Endothelial cell of umbilical vein (primary cell): ENCODE results near the gene CCDC82. TPM values are rescaled to one million over a fixed set of nuclear protein-coding genes. Genes with fewer than 3 reads are reported as not detected.

Experiments
- BruUV-seq: library from RNA; stranded (reverse); fragments of 400-500 nt; replicated peaks from 2 replicates; lab custom pipeline; 2021; lab: Mats Ljungman, UMichigan
- CTCF ChIA-PET: fragments of 300-600, 350-600 bp; sonication (Branson Sonifier 250); formaldehyde crosslinking; loops from one replicate; lab custom pipeline; 2021; ENCODE audit warnings: antibody characterized with exemption, inconsistent platforms; lab: Charles Lee
- POLR2A ChIA-PET: fragments of 300-600, 350-600 bp; sonication (Branson Sonifier 250); formaldehyde crosslinking; loops from one replicate; lab custom pipeline; 2021; ENCODE audit warnings: antibody characterized with exemption, inconsistent platforms; lab: Charles Lee
- DNase-seq: peaks from one replicate; pipeline ENCODE4 v3.0.0-alpha.2; 2011; ENCODE audit warnings: low read depth, low spot score
- FAIRE-seq: peaks from 2 replicates; lab custom pipeline; 2011; peaks lifted over from hg19 to GRCh38; lab: Jason Lieb, UNC
- H2AFZ ChIP-seq: 2 replicates; pipeline ENCODE4 v1.6.0; 2012; ENCODE audit warnings: low read depth, low read length, control low read depth, inconsistent platforms
- H3K27ac ChIP-seq: 2 replicates; pipeline ENCODE4 v1.5.1; 2011; ENCODE audit warnings: low read depth, mild to moderate bottlenecking, control low read depth, low read length, moderate library complexity; ENCODE audit not compliant: insufficient read depth
- H3K27me3 ChIP-seq, 2 experiments: 2 replicates each; pipeline versions ENCODE4 v1.6.0 to v1.6.1; 2011; ENCODE audit warnings: low read length in 2 of 2, mixed read lengths in 1 of 2; ENCODE audit not compliant: control insufficient read depth in 2 of 2, insufficient read depth in 2 of 2
- H3K36me3 ChIP-seq, 2 experiments: 2 replicates in 1 of 2; 3 replicates in 1 of 2; pipeline ENCODE4 v1.5.1; 2011; ENCODE audit warnings: low read length in 2 of 2, mild to moderate bottlenecking in 1 of 2, moderate library complexity in 1 of 2; ENCODE audit not compliant: control insufficient read depth in 2 of 2, insufficient read depth in 2 of 2; ENCODE audit errors: extremely low read depth in 1 of 2
- H3K4me1 ChIP-seq: 3 replicates; pipeline ENCODE4 v1.5.1; 2011; ENCODE audit warnings: mild to moderate bottlenecking, low read length; ENCODE audit not compliant: control insufficient read depth, insufficient read depth; ENCODE audit errors: extremely low read depth
- H3K4me2 ChIP-seq: 2 replicates; pipeline ENCODE4 v1.6.1; 2011; ENCODE audit warnings: low read length, control low read depth, mixed read lengths; ENCODE audit not compliant: insufficient read depth
- H3K4me3 ChIP-seq, 3 experiments: fragments of 200-600 bp in 1 of 3; sonication (generic), shearing (Covaris generic) in 1 of 3; replicated peaks in 1 of 3; 2 replicates each; pipeline ENCODE4 v1.5.1; 2011 to 2016; ENCODE audit warnings: control low read depth in 3 of 3, low read length in 3 of 3, mild to moderate bottlenecking in 2 of 3, inconsistent platforms in 1 of 3, low read depth in 1 of 3, moderate library complexity in 1 of 3; ENCODE audit not compliant: insufficient read depth in 1 of 3
- H3K79me2 ChIP-seq: 2 replicates; pipeline ENCODE4 v1.6.0; 2012; ENCODE audit warnings: low read length, inconsistent platforms; ENCODE audit not compliant: control insufficient read depth, insufficient read depth
- H3K9ac ChIP-seq: replicated peaks from 2 replicates; pipeline ENCODE3; 2011; ENCODE audit warnings: low read length, control low read depth; ENCODE audit not compliant: insufficient read depth; ENCODE audit errors: extremely low read depth
- H3K9me1 ChIP-seq: replicated peaks from 3 replicates; pipeline ENCODE4 v1.6.0; 2011; ENCODE audit warnings: mild to moderate bottlenecking, low read length; ENCODE audit not compliant: control insufficient read depth, insufficient read depth; ENCODE audit errors: extremely low read depth
- H3K9me3 ChIP-seq: replicated peaks from 2 replicates; pipeline ENCODE4 v1.5.1; 2012; ENCODE audit warnings: low read length, inconsistent platforms; ENCODE audit not compliant: control insufficient read depth, insufficient read depth
- H4K20me1 ChIP-seq: replicated peaks from 2 replicates; pipeline ENCODE3; 2011; ENCODE audit warnings: mild to moderate bottlenecking, low read length; ENCODE audit not compliant: control insufficient read depth, insufficient read depth; ENCODE audit errors: extremely low read depth
- EZH2 ChIP-seq: IDR thresholded peaks from 2 replicates; pipeline ENCODE4 v1.6.1; 2012; ENCODE audit warnings: borderline replicate concordance, low read depth, mild to moderate bottlenecking, moderate library complexity, low read length, inconsistent platforms; ENCODE audit not compliant: severe bottlenecking
- FOS ChIP-seq: IDR thresholded peaks from 2 replicates; pipeline ENCODE4 v1.6.1; 2011; ENCODE audit warnings: mild to moderate bottlenecking, low read length, moderate library complexity, borderline replicate concordance; ENCODE audit not compliant: insufficient read depth
- GATA2 ChIP-seq: IDR thresholded peaks from 2 replicates; pipeline ENCODE4 v1.7.0; 2011; ENCODE audit warnings: low read depth, mild to moderate bottlenecking, moderate library complexity, mixed read lengths, low read length; ENCODE audit not compliant: insufficient read length, insufficient read depth
- JUN ChIP-seq: IDR thresholded peaks from 2 replicates; pipeline ENCODE4 v1.6.1; 2011; ENCODE audit warnings: borderline replicate concordance, low read depth; ENCODE audit not compliant: insufficient read length, insufficient read depth
- MAX ChIP-seq: IDR thresholded peaks from 2 replicates; pipeline ENCODE4 v1.6.1; 2011; ENCODE audit not compliant: insufficient read depth, insufficient read length
- MYC ChIP-seq: IDR thresholded peaks from one replicate; pipeline ENCODE4 v1.6.1; 2011; ENCODE audit warnings: mild to moderate bottlenecking, low read depth, low read length
- POLR2A ChIP-seq: IDR thresholded peaks from 2 replicates; pipeline ENCODE4 v1.6.1; 2012; ENCODE audit warnings: low read depth, mild to moderate bottlenecking, control low read depth, low read length
- POLR2AphosphoS5 ChIP-seq: IDR thresholded peaks from 2 replicates; pipeline ENCODE4 v1.6.1; 2012; ENCODE audit warnings: low read depth, mild to moderate bottlenecking, control low read depth, low read length, moderate library complexity; ENCODE audit not compliant: insufficient read depth
- dilution Hi-C: fragments of 300-500 bp; cut with MboI; formaldehyde crosslinking; loops from one replicate; pipeline ENCODE4 v1.15.0; 2019; ENCODE audit warnings: low sequenced_read_pairs; ENCODE audit not compliant: extremely low pct_ligation_motif_present
- intact Hi-C: fragments of 100-400 bp; cut with micrococcal nuclease; formaldehyde crosslinking; loops from one replicate; pipeline ENCODE4 v1.10.0; 2022
- polyA plus RNA-seq, 4 experiments: library from polyadenylated mRNA; depleted of rRNA in 3 of 4; stranded (reverse) in 3 of 4; unstranded in 1 of 4; fragments of >200 nt; gene quantifications; 2 replicates each; pipeline versions ENCODE4 v1.2.1 to v1.2.3, GENCODE V29; 2011 to 2012; ENCODE audit warnings: missing spikeins in 1 of 4
- total RNA-seq: library from RNA; stranded (reverse); gene quantifications from 2 replicates; pipeline ENCODE4 v1.2.3, GENCODE V29; 2021
- TF ChIP-seq, protein P1 (sequence below), 2 donors: IDR thresholded peaks; 1 replicate in 1 of 2; 2 replicates in 1 of 2; pipeline ENCODE4 v1.5.1; 2011; ENCODE audit warnings: low read length in 2 of 2, mild to moderate bottlenecking in 2 of 2, moderate library complexity in 2 of 2, control low read depth in 1 of 2, inconsistent platforms in 1 of 2, low read depth in 1 of 2; ENCODE audit not compliant: insufficient read depth in 1 of 2; ENCODE audit errors: extremely low read depth in 1 of 2

CCDC82 gene
- total and polyA plus RNA-seq, 2 donors (not counting 3 experiments of a cell fraction or from before 2014, with no cell fraction given) = 8.1 to 33.4 TPM

DNA sequence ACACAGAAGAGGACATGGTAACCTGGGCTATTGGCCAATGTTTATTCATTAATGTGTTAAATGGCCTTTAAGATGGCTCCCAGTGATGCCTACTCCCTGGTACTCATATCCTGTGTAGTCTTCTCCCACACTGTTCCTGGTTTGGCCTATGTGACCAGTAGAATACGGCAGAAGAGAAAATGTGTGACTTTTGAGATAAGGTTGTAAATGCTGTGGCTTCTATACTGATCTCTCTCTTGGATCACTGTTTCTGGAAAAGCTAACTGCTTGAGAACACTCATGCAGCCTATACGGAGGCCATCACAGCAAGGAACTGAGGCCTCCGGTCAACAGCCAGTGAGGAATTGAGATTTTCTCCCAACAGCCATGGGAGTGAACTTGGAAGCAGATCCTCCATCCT lies 70.9 kb downstream of the CCDC82 start:
- Histone ChIP-seq H3K4me3 (no peak overlapping the region), H3K27ac (no peak overlapping the region), H3K9me3 (no peaks in the 10 kb centered on the region), H3K36me3 (no peaks in the 10 kb centered on the region), H4K20me1 (no peaks in the 10 kb centered on the region), H3K4me1 (peaks cover 28% of the 10 kb centered on the region), H3K79me2 (peaks cover 14% of the 10 kb centered on the region), H3K4me2 (no peak overlapping the region), H3K27me3 (no peaks in the 10 kb centered on the region), H3K9ac (no peak overlapping the region), H3K9me1 (no peaks in the 10 kb centered on the region), H2AFZ (no peak overlapping the region)
- BruUV-seq = no TSS peak
- intact Hi-C loops = loop anchor here (1.0 kb wide), 1 partner anchor 19 kb away; no protein-coding TSS in a partner anchor
- CTCF ChIA-PET = interaction anchor here (1.5 kb wide), 1 partner anchor 24 kb away, joined by 6 read pairs; the partner anchor contains the start of gene MAML2
- DNase-seq = no peak
- FAIRE-seq = no peak
- TF ChIP-seq MAX (no peak), MYC (no peak), GATA2 (no peak), EZH2 (no peak), POLR2AphosphoS5 (no peak), FOS (no peak), POLR2A (no peak), JUN (no peak)
- TF ChIP-seq, protein P1, sequence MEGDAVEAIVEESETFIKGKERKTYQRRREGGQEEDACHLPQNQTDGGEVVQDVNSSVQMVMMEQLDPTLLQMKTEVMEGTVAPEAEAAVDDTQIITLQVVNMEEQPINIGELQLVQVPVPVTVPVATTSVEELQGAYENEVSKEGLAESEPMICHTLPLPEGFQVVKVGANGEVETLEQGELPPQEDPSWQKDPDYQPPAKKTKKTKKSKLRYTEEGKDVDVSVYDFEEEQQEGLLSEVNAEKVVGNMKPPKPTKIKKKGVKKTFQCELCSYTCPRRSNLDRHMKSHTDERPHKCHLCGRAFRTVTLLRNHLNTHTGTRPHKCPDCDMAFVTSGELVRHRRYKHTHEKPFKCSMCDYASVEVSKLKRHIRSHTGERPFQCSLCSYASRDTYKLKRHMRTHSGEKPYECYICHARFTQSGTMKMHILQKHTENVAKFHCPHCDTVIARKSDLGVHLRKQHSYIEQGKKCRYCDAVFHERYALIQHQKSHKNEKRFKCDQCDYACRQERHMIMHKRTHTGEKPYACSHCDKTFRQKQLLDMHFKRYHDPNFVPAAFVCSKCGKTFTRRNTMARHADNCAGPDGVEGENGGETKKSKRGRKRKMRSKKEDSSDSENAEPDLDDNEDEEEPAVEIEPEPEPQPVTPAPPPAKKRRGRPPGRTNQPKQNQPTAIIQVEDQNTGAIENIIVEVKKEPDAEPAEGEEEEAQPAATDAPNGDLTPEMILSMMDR (IDR thresholded peaks at IDR 0.05; ENCODE audit: extremely low read depth in 1 of 2, insufficient read depth in 1 of 2, low read depth in 1 of 2, low read length in 2 of 2) = no peak
- dilution Hi-C loops = no loop called here
- POLR2A ChIA-PET = no interaction called here
